NB4 (cell line): ENCODE measurements around the gene ZFHX3.

ENCODE experiments used
- DNase-seq: peaks from one replicate; pipeline ENCODE4 v3.0.0; 2010; ENCODE audit warnings: low read depth
- H3K4me3 ChIP-seq: one replicate; pipeline ENCODE4 v1.5.1; 2011; ENCODE audit warnings: mild to moderate bottlenecking, low read depth, low read length, moderate library complexity
- CTCF ChIP-seq: IDR thresholded peaks from one replicate; pipeline ENCODE4 v1.5.1; 2012; ENCODE audit warnings: low read depth, low read length
- MAX ChIP-seq: IDR thresholded peaks from 2 replicates; pipeline ENCODE4 v1.6.1; 2011; ENCODE audit warnings: low read depth, low read length
- MYC ChIP-seq: IDR thresholded peaks from 2 replicates; pipeline ENCODE4 v1.6.1; 2011; ENCODE audit warnings: low read depth, low read length
- POLR2A ChIP-seq: IDR thresholded peaks from 2 replicates; pipeline ENCODE4 v1.6.1; 2011; ENCODE audit warnings: mild to moderate bottlenecking; ENCODE audit not compliant: insufficient read length; ENCODE audit errors: extremely low read depth

ZFHX3 gene

GRCh38 chr16:72924537-72924926 is 123.4 kb downstream of the ZFHX3 start:
- no peak overlapping the region for H3K4me3 ChIP-seq
- TF ChIP-seq POLR2A (no peak), CTCF (no peak), MYC (no peak), MAX (no peak)
- peak; percentile 33 for DNase-seq

- no peak overlapping the region for H3K4me3 ChIP-seq
- no peak for DNase-seq
- TF ChIP-seq MAX (no peak), CTCF (no peak), MYC (no peak), POLR2A (no peak)
Observed at GRCh38 chr16:72923757-72924156, 124.2 kb downstream of the ZFHX3 start.

- no peak for DNase-seq
- no peak for TF ChIP-seq MAX
- TF ChIP-seq MYC = no peak
- TF ChIP-seq CTCF = no peak
- TF ChIP-seq POLR2A = no peak
- no peak overlapping the region for H3K4me3 ChIP-seq
Observed at GRCh38 chr16:72922714-72923113, 125.2 kb downstream of the ZFHX3 start.

GRCh38 chr16:72921620-72922019 is 126.3 kb downstream of the ZFHX3 start:
- TF ChIP-seq MYC (no peak), POLR2A (no peak), CTCF (no peak)
- H3K4me3 ChIP-seq = no peak overlapping the region
- DNase-seq = no peak

GRCh38 chr16:72921106-72921505 is 126.8 kb downstream of the ZFHX3 start:
- no peak overlapping the region for H3K4me3 ChIP-seq
- no peak for DNase-seq
- no peak for TF ChIP-seq POLR2A
- no peak for TF ChIP-seq MYC
- no peak for TF ChIP-seq CTCF
- no peak for TF ChIP-seq MAX

GRCh38 chr16:72917051-72917450 is 130.9 kb downstream of the ZFHX3 start:
- no peak for DNase-seq
- H3K4me3 ChIP-seq = no peak overlapping the region
- TF ChIP-seq CTCF = no peak
- no peak for TF ChIP-seq POLR2A
- no peak for TF ChIP-seq MYC
- TF ChIP-seq MAX = no peak
